A549 treated with Mapracorat at 1 μM for 4 hours (cell line): ENCODE data around the gene PTPN11. TPM values are rescaled to one million over a fixed set of nuclear protein-coding genes. Genes with fewer than 3 reads are reported as not detected.

Source experiments
- total RNA-seq: library from RNA; stranded (reverse); fragments of 200-300 nt; extraction: Qiagen RNA extraction; gene quantifications from 5 replicates; pipeline ENCODE4 v1.2.3, GENCODE V29; 2022

PTPN11 gene
- 41.5 to 55.1 TPM (median 51.3 TPM) in 5 replicates for total RNA-seq

GRCh38 chr12:112418608-112419296 is at the start of gene PTPN11:
Gene PTPN11 (plus strand): TSS chr12:112418947. CDS start chr12:112419112, 165 bp downstream.

GRCh38 chr12:112381883-112382796 is 36.6 kb upstream of the PTPN11 start, which contains the start of gene HECTD4:
Gene HECTD4 (minus strand): TSS chr12:112382431. CDS start chr12:112382128, 303 bp downstream.

GRCh38 chr12:112409064-112409905 is 9.5 kb upstream of the PTPN11 start, which contains the start of gene RPL6:
Gene RPL6 (minus strand): TSS chr12:112409605. CDS start chr12:112408656, 949 bp downstream.

Other genes starting within 250 kb of the PTPN11 start
- gene HECTD4, start 36.5 kb upstream of the PTPN11 start, total RNA-seq = 11.0 to 14.6 TPM (median 11.7 TPM) in 5 replicates
- 2,073 to 2,776 TPM (median 2,144 TPM) in 5 replicates for gene RPL6, start 9.3 kb upstream of the PTPN11 start, total RNA-seq